SU-DHL-6 (cell line): ENCODE data around the gene C1orf141.

Experiments used
- H2AFZ ChIP-seq: fragments of 200-600 bp; sonication (generic); 2 replicates; pipeline ENCODE4 v1.6.1; 2014; ENCODE audit warnings: low read depth, mild to moderate bottlenecking, moderate library complexity, mixed read lengths, antibody characterized with exemption, low read length; ENCODE audit not compliant: severe bottlenecking
- H3F3A ChIP-seq: fragments of 200-600 bp; shearing (Covaris generic); 2 replicates; pipeline ENCODE4 v1.6.0; 2016; ENCODE audit warnings: antibody characterized with exemption, mild to moderate bottlenecking; ENCODE audit not compliant: insufficient read depth
- H3K27ac ChIP-seq: fragments of 200-600 bp; sonication (generic); 2 replicates; pipeline ENCODE4 v1.5.1; 2016; ENCODE audit warnings: low read depth, mild to moderate bottlenecking, low read length, moderate library complexity, mixed read lengths
- H3K27me3 ChIP-seq: fragments of 200-600 bp; sonication (generic), shearing (Covaris generic); 2 replicates; pipeline ENCODE4 v1.6.0; 2014; ENCODE audit warnings: mild to moderate bottlenecking, low read length
- H3K36me3 ChIP-seq: fragments of 200-600 bp; sonication (generic); 2 replicates; pipeline ENCODE4 v1.6.1; 2014; ENCODE audit warnings: mild to moderate bottlenecking, low read length, mixed read lengths
- H3K4me2 ChIP-seq: fragments of 300-600, 200-600 bp; shearing (Covaris generic), sonication (generic); 2 replicates; pipeline ENCODE4 v1.6.0; 2014; ENCODE audit warnings: low read length, low read depth, mild to moderate bottlenecking; ENCODE audit not compliant: poor library complexity, severe bottlenecking
- H3K4me3 ChIP-seq: fragments of 200-600 bp; sonication (generic); 2 replicates; pipeline ENCODE4 v1.5.1; 2014; ENCODE audit warnings: antibody characterized with exemption, low read length, mild to moderate bottlenecking, mixed read lengths; ENCODE audit not compliant: insufficient read depth, poor library complexity, severe bottlenecking
- H3K79me2 ChIP-seq: fragments of 200-600 bp; sonication (generic); 2 replicates; pipeline ENCODE4 v1.6.1; 2014; ENCODE audit warnings: mild to moderate bottlenecking, low read length, moderate library complexity; ENCODE audit not compliant: insufficient read depth
- H3K9ac ChIP-seq: fragments of 200-600 bp; sonication (generic); 2 replicates; pipeline ENCODE4 v1.7.0; 2014; ENCODE audit warnings: mild to moderate bottlenecking, low read length
- H3K9me2 ChIP-seq: fragments of 200-600 bp; sonication (generic); replicated peaks from 2 replicates; pipeline ENCODE4 v1.6.1; 2014; ENCODE audit warnings: low read length; ENCODE audit not compliant: insufficient read depth
- H3K9me3 ChIP-seq: fragments of 200-600 bp; sonication (generic); 2 replicates; pipeline ENCODE4 v1.6.1; 2014; ENCODE audit warnings: low read length, mixed read lengths; ENCODE audit not compliant: insufficient read depth
- H4K20me1 ChIP-seq: fragments of 200-600 bp; sonication (generic); 2 replicates; pipeline ENCODE4 v1.6.1; 2014; ENCODE audit warnings: low read depth, mild to moderate bottlenecking, antibody characterized with exemption, low read length, moderate library complexity, mixed read lengths
- EZH2phosphoT487 ChIP-seq: fragments of 200-600 bp; sonication (generic), shearing (Covaris generic); conservative IDR thresholded peaks from 2 replicates; pipeline ENCODE4 v1.6.1; 2018; ENCODE audit warnings: mild to moderate bottlenecking, antibody characterized with exemption, low read length, moderate library complexity, mixed read lengths
- TF ChIP-seq, protein P1 (sequence below): fragments of 200-600 bp; sonication (generic); IDR thresholded peaks from one replicate; pipeline ENCODE4 v1.5.1; 2017; ENCODE audit warnings: antibody characterized with exemption, mild to moderate bottlenecking, low read length, moderate library complexity; ENCODE audit not compliant: insufficient read depth, poor library complexity, severe bottlenecking

C1orf141 gene

DNA sequence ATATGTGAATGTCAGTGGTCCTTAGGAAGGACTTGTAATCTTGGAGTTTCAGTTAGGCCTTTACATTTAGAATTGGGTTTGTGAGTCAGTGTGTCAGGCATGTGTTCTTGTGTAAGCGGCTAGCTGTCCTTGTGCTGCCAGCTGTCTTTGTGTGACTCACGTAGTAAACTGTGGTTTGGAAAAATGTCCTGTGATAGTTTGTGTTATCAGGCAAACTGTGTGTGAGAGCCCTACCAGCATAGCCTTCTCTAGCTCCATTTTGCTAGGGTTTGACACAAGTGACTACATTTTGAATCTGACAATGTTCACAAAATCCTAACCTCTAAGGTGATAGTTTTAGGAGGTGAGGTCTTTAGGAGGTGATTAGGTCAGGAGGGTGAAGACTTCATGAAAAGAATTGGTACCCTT, 74.0 kb downstream of the C1orf141 start:
- no peaks in the 10 kb centered on the region for H3K9me2 ChIP-seq
- no peaks in the 10 kb centered on the region for H3F3A ChIP-seq
- no peaks in the 10 kb centered on the region for H3K9me3 ChIP-seq
- no peak overlapping the region for H3K9ac ChIP-seq
- no peaks in the 10 kb centered on the region for H3K79me2 ChIP-seq
- no peaks in the 10 kb centered on the region for H3K36me3 ChIP-seq
- H2AFZ ChIP-seq: no peak overlapping the region
- no peaks in the 10 kb centered on the region for H3K27me3 ChIP-seq
- no peak overlapping the region for H3K27ac ChIP-seq
- no peak overlapping the region for H3K4me3 ChIP-seq
- TF ChIP-seq, protein P1, sequence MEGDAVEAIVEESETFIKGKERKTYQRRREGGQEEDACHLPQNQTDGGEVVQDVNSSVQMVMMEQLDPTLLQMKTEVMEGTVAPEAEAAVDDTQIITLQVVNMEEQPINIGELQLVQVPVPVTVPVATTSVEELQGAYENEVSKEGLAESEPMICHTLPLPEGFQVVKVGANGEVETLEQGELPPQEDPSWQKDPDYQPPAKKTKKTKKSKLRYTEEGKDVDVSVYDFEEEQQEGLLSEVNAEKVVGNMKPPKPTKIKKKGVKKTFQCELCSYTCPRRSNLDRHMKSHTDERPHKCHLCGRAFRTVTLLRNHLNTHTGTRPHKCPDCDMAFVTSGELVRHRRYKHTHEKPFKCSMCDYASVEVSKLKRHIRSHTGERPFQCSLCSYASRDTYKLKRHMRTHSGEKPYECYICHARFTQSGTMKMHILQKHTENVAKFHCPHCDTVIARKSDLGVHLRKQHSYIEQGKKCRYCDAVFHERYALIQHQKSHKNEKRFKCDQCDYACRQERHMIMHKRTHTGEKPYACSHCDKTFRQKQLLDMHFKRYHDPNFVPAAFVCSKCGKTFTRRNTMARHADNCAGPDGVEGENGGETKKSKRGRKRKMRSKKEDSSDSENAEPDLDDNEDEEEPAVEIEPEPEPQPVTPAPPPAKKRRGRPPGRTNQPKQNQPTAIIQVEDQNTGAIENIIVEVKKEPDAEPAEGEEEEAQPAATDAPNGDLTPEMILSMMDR: no peak
- no peak for TF ChIP-seq EZH2phosphoT487
- H4K20me1 ChIP-seq: no peaks in the 10 kb centered on the region
- no peak overlapping the region for H3K4me2 ChIP-seq

DNA sequence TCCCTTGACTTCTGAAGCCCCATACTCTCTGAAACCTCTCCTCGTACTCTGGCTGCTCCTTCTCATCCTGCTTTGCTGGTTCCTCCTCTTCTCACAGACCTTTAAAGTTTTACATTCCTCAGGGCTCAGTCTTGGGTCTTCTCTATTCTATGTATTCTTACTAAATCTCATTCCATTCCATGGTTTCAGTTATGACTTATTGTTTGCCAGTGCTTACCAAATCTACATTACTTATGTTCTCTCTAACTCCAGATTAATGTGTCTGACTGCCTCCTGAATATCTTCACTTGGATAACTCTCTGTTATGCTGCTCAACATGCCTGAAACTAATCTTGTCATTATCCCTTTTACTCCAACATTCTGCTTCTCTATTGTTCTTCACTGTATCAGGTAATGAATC, 75.4 kb downstream of the C1orf141 start:
- H3K36me3 ChIP-seq: no peaks in the 10 kb centered on the region
- no peak overlapping the region for H3K4me2 ChIP-seq
- no peaks in the 10 kb centered on the region for H3K79me2 ChIP-seq
- H3K9me2 ChIP-seq: no peaks in the 10 kb centered on the region
- no peaks in the 10 kb centered on the region for H3K9me3 ChIP-seq
- peaks cover 7% of the 10 kb centered on the region for H3F3A ChIP-seq
- H3K9ac ChIP-seq: no peak overlapping the region
- TF ChIP-seq, protein P1: no peak
- TF ChIP-seq EZH2phosphoT487: no peak
- H3K4me3 ChIP-seq: no peak overlapping the region
- H2AFZ ChIP-seq: no peak overlapping the region
- no peaks in the 10 kb centered on the region for H4K20me1 ChIP-seq
- H3K27ac ChIP-seq: no peak overlapping the region
- H3K27me3 ChIP-seq: no peaks in the 10 kb centered on the region

DNA sequence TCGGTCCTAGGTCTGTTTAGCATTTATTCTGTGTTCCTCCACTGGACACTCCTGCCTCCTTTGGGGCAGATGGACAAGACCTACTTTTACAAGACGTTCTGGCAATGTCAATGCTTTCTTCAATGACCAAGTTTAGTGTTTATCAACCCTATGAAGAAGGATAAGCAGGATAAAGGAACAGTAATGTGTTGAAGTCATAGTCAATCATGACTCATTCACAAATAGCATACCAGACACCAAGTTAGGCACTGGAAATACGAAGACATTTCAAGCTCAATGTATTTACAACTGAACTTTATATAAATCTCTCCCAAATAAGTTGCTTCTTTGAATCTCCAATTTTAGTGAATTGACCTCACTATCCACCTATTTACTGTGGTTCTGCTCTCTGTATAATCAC, 76.0 kb downstream of the C1orf141 start:
- Histone ChIP-seq H3K27ac (no peak overlapping the region), H3K9me3 (no peaks in the 10 kb centered on the region), H3K27me3 (no peaks in the 10 kb centered on the region), H3F3A (peaks cover 7% of the 10 kb centered on the region), H3K36me3 (no peaks in the 10 kb centered on the region), H3K4me3 (no peak overlapping the region), H3K4me2 (no peak overlapping the region), H4K20me1 (no peaks in the 10 kb centered on the region), H2AFZ (no peak overlapping the region), H3K79me2 (no peaks in the 10 kb centered on the region), H3K9me2 (no peaks in the 10 kb centered on the region), H3K9ac (no peak overlapping the region)
- TF ChIP-seq, protein P1: no peak

DNA sequence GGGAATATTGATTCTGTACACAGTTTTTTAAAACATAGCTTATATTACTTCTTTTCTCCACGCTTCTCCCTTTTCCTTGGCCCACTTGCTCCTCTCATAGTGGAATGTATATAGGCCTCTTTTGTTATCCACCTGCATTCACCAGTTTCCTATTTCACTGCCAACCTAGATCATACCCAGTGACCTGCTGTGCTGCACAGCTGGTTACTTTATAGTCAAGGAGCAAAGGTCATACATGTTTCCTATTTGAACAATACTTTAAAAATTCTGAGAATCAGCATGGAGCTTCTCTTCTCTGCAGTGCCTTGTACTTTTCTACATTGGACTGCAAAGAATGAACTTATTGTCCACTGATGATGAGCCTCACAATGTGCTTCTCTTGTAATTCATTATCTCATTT, 76.5 kb downstream of the C1orf141 start:
- H3K4me3 ChIP-seq: no peak overlapping the region
- H3K27me3 ChIP-seq: no peaks in the 10 kb centered on the region
- no peak overlapping the region for H3K9ac ChIP-seq
- H3K4me2 ChIP-seq: no peak overlapping the region
- no peak overlapping the region for H3K27ac ChIP-seq
- H4K20me1 ChIP-seq: no peaks in the 10 kb centered on the region
- peaks cover 7% of the 10 kb centered on the region for H3F3A ChIP-seq
- no peak for TF ChIP-seq EZH2phosphoT487
- TF ChIP-seq, protein P1: no peak
- H2AFZ ChIP-seq: no peak overlapping the region
- H3K79me2 ChIP-seq: 0 out of 2 replicates have a peak, but pooled peaks cover under 1% of the 10 kb centered on the region
- no peaks in the 10 kb centered on the region for H3K9me3 ChIP-seq
- H3K9me2 ChIP-seq: no peaks in the 10 kb centered on the region
- H3K36me3 ChIP-seq: no peaks in the 10 kb centered on the region
